GM21786 (cell line): Measurements from ENCODE around the gene CRHR2.
A peak's percentile ranks its signal among the peaks of the same experiment; 100 is the strongest.
"Not testable (repeated sequence)": the region's sequence is repeated elsewhere in the genome, so short reads cannot be mapped to it uniquely, and the experiment has no call there.

Source experiments
- ATAC-seq: cut with Tn5 transposase; IDR thresholded peaks from one replicate; pipeline ENCODE4 v1.9.1; 2021; ENCODE audit not compliant: unreplicated experiment

Gene CRHR2

GRCh38 chr7:30682212-30683083, at the start of gene CRHR2:
CRHR2 (minus strand) TSS chr7:30682456; CDS start chr7:30682280, 176 bp downstream.
- no peak for ATAC-seq

- no peak for ATAC-seq
These were observed 49.3 kb upstream of the CRHR2 start for GRCh38 chr7:30731581-30731980.

- no peak for ATAC-seq
These were observed 48.7 kb upstream of the CRHR2 start for GRCh38 chr7:30730996-30731395.

- no peak for ATAC-seq
These were observed 47.8 kb upstream of the CRHR2 start for GRCh38 chr7:30730097-30730496.

GRCh38 chr7:30729642-30730041, 47.4 kb upstream of the CRHR2 start:
- no peak for ATAC-seq

- ATAC-seq, result no peak
These were observed 46.4 kb upstream of the CRHR2 start for GRCh38 chr7:30728591-30729100.

- peak; percentile 73 for ATAC-seq
These were observed 45.0 kb upstream of the CRHR2 start for GRCh38 chr7:30727061-30727945.

GRCh38 chr7:30726296-30727006, 44.2 kb upstream of the CRHR2 start:
- no peak for ATAC-seq

- ATAC-seq, result no peak
These were observed 41.5 kb upstream of the CRHR2 start for GRCh38 chr7:30723776-30724175.

- no peak for ATAC-seq
These were observed 40.4 kb upstream of the CRHR2 start for GRCh38 chr7:30722671-30723070.

GRCh38 chr7:30722187-30722586, 39.9 kb upstream of the CRHR2 start:
- ATAC-seq, result no peak

- ATAC-seq, result no peak
These were observed 39.0 kb upstream of the CRHR2 start for GRCh38 chr7:30721211-30721610.

- not testable (repeated sequence) for ATAC-seq
These were observed 37.2 kb upstream of the CRHR2 start for GRCh38 chr7:30719434-30719833.

- ATAC-seq, result no peak
These were observed 34.9 kb upstream of the CRHR2 start for GRCh38 chr7:30717181-30717580.

GRCh38 chr7:30714129-30714528, 31.9 kb upstream of the CRHR2 start:
- no peak for ATAC-seq

GRCh38 chr7:30713392-30713791, 31.1 kb upstream of the CRHR2 start:
- ATAC-seq, result no peak

- no peak for ATAC-seq
These were observed 28.4 kb upstream of the CRHR2 start for GRCh38 chr7:30710669-30711068.

- no peak for ATAC-seq
These were observed 27.3 kb upstream of the CRHR2 start for GRCh38 chr7:30709549-30709948.

GRCh38 chr7:30708983-30709382, 26.7 kb upstream of the CRHR2 start:
- ATAC-seq, result no peak

GRCh38 chr7:30708412-30708811, 26.2 kb upstream of the CRHR2 start:
- no peak for ATAC-seq
